Stimulated activated CD8-positive, alpha-beta memory T cell treated with anti-CD3 and anti-CD28 coated beads, Interleukin-2, amount 100 ng/mL, for 48 hours (primary cell): ENCODE measurements around the gene SSTR3.
"Not testable (repeated sequence)": the region's sequence is repeated elsewhere in the genome, so short reads cannot be mapped to it uniquely, and the experiment has no call there.

Source experiments
- DNase-seq, 2 donors: peaks; one replicate each; pipeline ENCODE4 v3.0.0-alpha.2; 2020; ENCODE audit warnings: low read depth in 2 of 2

The SSTR3 gene

GRCh38 chr22:37212174-37212906 is at the start of gene SSTR3:
Gene SSTR3, minus strand, starts transcription at chr22:37212477. Its CDS starts 4,674 bp downstream, at chr22:37207803.
- DNase-seq, result no peak

- no peak for DNase-seq
These were observed 48.6 kb upstream of the SSTR3 start for GRCh38 chr22:37260901-37261336.

GRCh38 chr22:37260155-37260795 is 48.0 kb upstream of the SSTR3 start:
- no peak for DNase-seq

GRCh38 chr22:37259540-37260029 is 47.3 kb upstream of the SSTR3 start:
- DNase-seq, result no peak

- no peak for DNase-seq
These were observed 46.6 kb upstream of the SSTR3 start for GRCh38 chr22:37258753-37259401.

GRCh38 chr22:37258005-37258752 is 45.9 kb upstream of the SSTR3 start:
- DNase-seq, result no peak

GRCh38 chr22:37256075-37256726 is 43.9 kb upstream of the SSTR3 start:
- no peak for DNase-seq

- DNase-seq, result no peak
These were observed 43.3 kb upstream of the SSTR3 start for GRCh38 chr22:37255558-37256006.

GRCh38 chr22:37254867-37255233 is 42.6 kb upstream of the SSTR3 start:
- DNase-seq, result no peak

- DNase-seq, result no peak
These were observed 42.1 kb upstream of the SSTR3 start for GRCh38 chr22:37254209-37254866.

GRCh38 chr22:37253126-37253660 is 40.9 kb upstream of the SSTR3 start:
- no peak for DNase-seq

GRCh38 chr22:37251836-37252235 is 39.6 kb upstream of the SSTR3 start:
- DNase-seq, result not testable (repeated sequence)

- DNase-seq, result no peak
These were observed 37.7 kb upstream of the SSTR3 start for GRCh38 chr22:37249986-37250385.

- no peak for DNase-seq
These were observed 36.0 kb upstream of the SSTR3 start for GRCh38 chr22:37248251-37248650.

GRCh38 chr22:37245740-37246139 is 33.5 kb upstream of the SSTR3 start:
- no peak for DNase-seq

GRCh38 chr22:37244922-37245722 is 32.8 kb upstream of the SSTR3 start:
- DNase-seq, result no peak

- peak; percentile 91 to 94 for DNase-seq
These were observed 32.0 kb upstream of the SSTR3 start, which contains the start of gene RAC2 for GRCh38 chr22:37244114-37244921. Gene RAC2, minus strand, starts transcription at chr22:37244269. Its CDS starts 121 bp downstream, at chr22:37244148.

- DNase-seq, result no peak
These were observed 31.3 kb upstream of the SSTR3 start for GRCh38 chr22:37243402-37244113.
